Measurements from ENCODE around the gene TRIM54. TPM values are rescaled to one million over a fixed set of nuclear protein-coding genes. Genes with fewer than 3 reads are reported as not detected.
A peak's percentile ranks its signal among the peaks of the same experiment; 100 is the strongest.

The TRIM54 gene
- total and polyA plus RNA-seq, 2 of the 8 experiments (the other 6 are each of a cell fraction or from before 2014, with no cell fraction given): 3.9 to 5.8 TPM

GRCh38 chr2:27303093-27304025 is 21.1 kb downstream of the TRIM54 start (continued):
- 0 out of 2 replicates have a peak, but pooled peaks have one; percentile 68 for TF ChIP-seq ATF2 (IDR thresholded peaks at IDR 0.05; ENCODE audit: low read length)

All from H1 (cell line).